ENCODE results near the gene VAC14.

DNA sequence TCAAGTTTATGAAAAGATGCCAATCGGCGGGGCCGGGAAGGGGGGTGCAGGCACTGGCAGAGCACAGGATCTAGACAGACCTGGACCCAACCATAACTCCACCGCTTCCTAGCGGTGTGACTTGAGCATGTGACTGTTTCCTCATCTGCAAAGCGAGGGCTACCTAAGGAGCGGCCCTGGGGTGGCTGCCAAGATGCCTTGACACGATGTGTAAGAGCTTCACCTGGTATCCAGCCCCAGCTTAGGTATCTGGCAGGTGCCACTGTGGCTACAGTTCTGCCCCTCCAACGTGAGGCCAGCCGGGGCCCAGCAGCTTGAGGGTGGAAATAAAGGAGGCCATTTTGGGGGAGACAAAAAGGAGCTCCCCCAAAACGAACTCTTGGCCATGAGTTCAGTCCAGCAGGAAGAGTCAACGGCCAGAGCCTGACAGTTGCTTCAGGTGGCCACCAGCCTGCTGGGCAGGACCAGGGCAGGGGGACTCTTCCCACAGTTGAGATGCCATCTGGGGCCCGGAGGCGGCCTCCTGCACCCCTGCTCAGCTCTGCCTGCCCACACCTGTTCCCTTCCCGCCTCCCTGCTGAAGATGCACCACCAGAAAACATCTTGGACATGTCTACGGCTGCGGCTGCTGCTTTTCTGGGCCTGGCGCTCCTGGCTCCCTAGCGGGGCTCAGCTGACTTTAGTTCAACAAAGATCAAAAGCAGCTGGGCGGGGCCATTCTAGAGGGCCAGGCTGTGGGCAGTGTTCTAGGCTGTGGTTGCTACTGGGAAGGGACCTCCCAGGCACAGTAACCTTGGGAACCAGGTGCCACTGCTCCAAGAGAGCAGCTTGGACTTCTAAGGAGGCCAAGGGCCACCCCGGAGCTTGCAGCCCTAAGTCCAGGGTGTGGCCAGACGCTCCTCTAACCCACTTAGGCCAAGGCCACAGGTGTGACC, 111.7 kb downstream of the VAC14 start:
- TF ChIP-seq, protein P1, sequence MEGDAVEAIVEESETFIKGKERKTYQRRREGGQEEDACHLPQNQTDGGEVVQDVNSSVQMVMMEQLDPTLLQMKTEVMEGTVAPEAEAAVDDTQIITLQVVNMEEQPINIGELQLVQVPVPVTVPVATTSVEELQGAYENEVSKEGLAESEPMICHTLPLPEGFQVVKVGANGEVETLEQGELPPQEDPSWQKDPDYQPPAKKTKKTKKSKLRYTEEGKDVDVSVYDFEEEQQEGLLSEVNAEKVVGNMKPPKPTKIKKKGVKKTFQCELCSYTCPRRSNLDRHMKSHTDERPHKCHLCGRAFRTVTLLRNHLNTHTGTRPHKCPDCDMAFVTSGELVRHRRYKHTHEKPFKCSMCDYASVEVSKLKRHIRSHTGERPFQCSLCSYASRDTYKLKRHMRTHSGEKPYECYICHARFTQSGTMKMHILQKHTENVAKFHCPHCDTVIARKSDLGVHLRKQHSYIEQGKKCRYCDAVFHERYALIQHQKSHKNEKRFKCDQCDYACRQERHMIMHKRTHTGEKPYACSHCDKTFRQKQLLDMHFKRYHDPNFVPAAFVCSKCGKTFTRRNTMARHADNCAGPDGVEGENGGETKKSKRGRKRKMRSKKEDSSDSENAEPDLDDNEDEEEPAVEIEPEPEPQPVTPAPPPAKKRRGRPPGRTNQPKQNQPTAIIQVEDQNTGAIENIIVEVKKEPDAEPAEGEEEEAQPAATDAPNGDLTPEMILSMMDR (IDR thresholded peaks at IDR 0.05; ENCODE audit: insufficient read depth, low read length) = no peak
- TF ChIP-seq, protein P2, sequence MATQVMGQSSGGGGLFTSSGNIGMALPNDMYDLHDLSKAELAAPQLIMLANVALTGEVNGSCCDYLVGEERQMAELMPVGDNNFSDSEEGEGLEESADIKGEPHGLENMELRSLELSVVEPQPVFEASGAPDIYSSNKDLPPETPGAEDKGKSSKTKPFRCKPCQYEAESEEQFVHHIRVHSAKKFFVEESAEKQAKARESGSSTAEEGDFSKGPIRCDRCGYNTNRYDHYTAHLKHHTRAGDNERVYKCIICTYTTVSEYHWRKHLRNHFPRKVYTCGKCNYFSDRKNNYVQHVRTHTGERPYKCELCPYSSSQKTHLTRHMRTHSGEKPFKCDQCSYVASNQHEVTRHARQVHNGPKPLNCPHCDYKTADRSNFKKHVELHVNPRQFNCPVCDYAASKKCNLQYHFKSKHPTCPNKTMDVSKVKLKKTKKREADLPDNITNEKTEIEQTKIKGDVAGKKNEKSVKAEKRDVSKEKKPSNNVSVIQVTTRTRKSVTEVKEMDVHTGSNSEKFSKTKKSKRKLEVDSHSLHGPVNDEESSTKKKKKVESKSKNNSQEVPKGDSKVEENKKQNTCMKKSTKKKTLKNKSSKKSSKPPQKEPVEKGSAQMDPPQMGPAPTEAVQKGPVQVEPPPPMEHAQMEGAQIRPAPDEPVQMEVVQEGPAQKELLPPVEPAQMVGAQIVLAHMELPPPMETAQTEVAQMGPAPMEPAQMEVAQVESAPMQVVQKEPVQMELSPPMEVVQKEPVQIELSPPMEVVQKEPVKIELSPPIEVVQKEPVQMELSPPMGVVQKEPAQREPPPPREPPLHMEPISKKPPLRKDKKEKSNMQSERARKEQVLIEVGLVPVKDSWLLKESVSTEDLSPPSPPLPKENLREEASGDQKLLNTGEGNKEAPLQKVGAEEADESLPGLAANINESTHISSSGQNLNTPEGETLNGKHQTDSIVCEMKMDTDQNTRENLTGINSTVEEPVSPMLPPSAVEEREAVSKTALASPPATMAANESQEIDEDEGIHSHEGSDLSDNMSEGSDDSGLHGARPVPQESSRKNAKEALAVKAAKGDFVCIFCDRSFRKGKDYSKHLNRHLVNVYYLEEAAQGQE (IDR thresholded peaks at IDR 0.05; ENCODE audit: insufficient replicate concordance, low read depth) = no peak
- TF ChIP-seq POLR2AphosphoS5 (IDR thresholded peaks at IDR 0.05; ENCODE audit: low read depth) (no peak), GABPA (IDR thresholded peaks at IDR 0.05; ENCODE audit: low read depth) (no peak), SPI1 (IDR thresholded peaks at IDR 0.05; ENCODE audit: borderline replicate concordance, low read depth) (no peak)
